Gastrocnemius medialis (tissue), 4 donors: ENCODE results near the gene NIPSNAP3A. TPM values are rescaled to one million over a fixed set of nuclear protein-coding genes. Genes with fewer than 3 reads are reported as not detected.

Experiments used
- ATAC-seq, 2 donors: fragments of 150-250 bp; one replicate each; pipeline ENCODE4 v1.9.1; 2016
- DNase-seq, 2 donors: peaks; one replicate each; pipeline ENCODE4 v3.0.0-alpha.2; 2019
- H3K27ac ChIP-seq, 4 donors: fragments of 200-600 bp; sonication (generic); 1 replicate in 1 of 4; 2 replicates in 3 of 4; pipeline ENCODE4 v1.5.1; 2016 to 2018; ENCODE audit warnings: mild to moderate bottlenecking in 2 of 4, moderate library complexity in 1 of 4
- H3K27me3 ChIP-seq, 3 donors: fragments of 200-600 bp; sonication (generic) in 2 of 3; 1 replicate in 1 of 3; 2 replicates in 2 of 3; pipeline versions ENCODE4 v1.5.1 to v1.6.0; 2016 to 2019; ENCODE audit warnings: mild to moderate bottlenecking in 1 of 3, moderate library complexity in 1 of 3
- H3K36me3 ChIP-seq, 2 donors: fragments of 200-600 bp; sonication (generic) in 1 of 2; one replicate each; pipeline ENCODE4 v1.5.1; 2017 to 2018
- H3K4me1 ChIP-seq, 2 donors: fragments of 200-600 bp; sonication (generic) in 1 of 2; one replicate each; pipeline ENCODE4 v1.5.1; 2016 to 2017; ENCODE audit warnings: mild to moderate bottlenecking in 2 of 2
- H3K4me3 ChIP-seq, 4 donors: fragments of 200-600 bp; sonication (generic) in 3 of 4; 1 replicate in 1 of 4; 2 replicates in 3 of 4; pipeline ENCODE4 v1.5.1; 2016 to 2019; ENCODE audit warnings: mild to moderate bottlenecking in 2 of 4
- H3K9me3 ChIP-seq, 3 donors: fragments of 200-600 bp; sonication (generic) in 2 of 3; 1 replicate in 1 of 3; 2 replicates in 2 of 3; pipeline ENCODE4 v1.5.1; 2016 to 2019
- CTCF ChIP-seq, 5 experiments: fragments of 450-650 bp in 3 of 5; fragments of 200-600 bp in 2 of 5; sonication (generic) in 2 of 5; IDR thresholded peaks in 4 of 5; conservative IDR thresholded peaks in 1 of 5; 1 replicate in 4 of 5; 2 replicates in 1 of 5; pipeline ENCODE4 v1.5.1; 2016 to 2019; ENCODE audit warnings: antibody characterized with exemption in 5 of 5, mild to moderate bottlenecking in 3 of 5, moderate library complexity in 3 of 5
- POLR2A ChIP-seq, 2 donors: fragments of 450-650 bp; IDR thresholded peaks; one replicate each; pipeline ENCODE4 v1.6.1; 2017; ENCODE audit warnings: antibody characterized with exemption in 2 of 2, mild to moderate bottlenecking in 2 of 2, moderate library complexity in 2 of 2
- in situ Hi-C, 4 donors: fragments of 200-750 bp; cut with MboI; loops; one replicate each; pipeline versions ENCODE4 v1.15.0 to v1.8.0; 2017; ENCODE audit warnings: low sequenced_read_pairs in 4 of 4
- intact Hi-C: fragments of 100-400 bp; cut with DNase I; formaldehyde crosslinking; loops from one replicate; pipeline ENCODE4 v1.15.1; 2023; ENCODE audit warnings: low total_unique reads
- total RNA-seq, 4 donors: library from RNA; depleted of rRNA; stranded (reverse); fragments of >200 nt; gene quantifications; one replicate each; pipeline versions ENCODE4 v1.1.0 to v1.2.3, GENCODE V29; 2016

Gene NIPSNAP3A
- total RNA-seq, 4 donors from 2014 or later: 5.9 to 17.2 (median 6.9) TPM

DNA sequence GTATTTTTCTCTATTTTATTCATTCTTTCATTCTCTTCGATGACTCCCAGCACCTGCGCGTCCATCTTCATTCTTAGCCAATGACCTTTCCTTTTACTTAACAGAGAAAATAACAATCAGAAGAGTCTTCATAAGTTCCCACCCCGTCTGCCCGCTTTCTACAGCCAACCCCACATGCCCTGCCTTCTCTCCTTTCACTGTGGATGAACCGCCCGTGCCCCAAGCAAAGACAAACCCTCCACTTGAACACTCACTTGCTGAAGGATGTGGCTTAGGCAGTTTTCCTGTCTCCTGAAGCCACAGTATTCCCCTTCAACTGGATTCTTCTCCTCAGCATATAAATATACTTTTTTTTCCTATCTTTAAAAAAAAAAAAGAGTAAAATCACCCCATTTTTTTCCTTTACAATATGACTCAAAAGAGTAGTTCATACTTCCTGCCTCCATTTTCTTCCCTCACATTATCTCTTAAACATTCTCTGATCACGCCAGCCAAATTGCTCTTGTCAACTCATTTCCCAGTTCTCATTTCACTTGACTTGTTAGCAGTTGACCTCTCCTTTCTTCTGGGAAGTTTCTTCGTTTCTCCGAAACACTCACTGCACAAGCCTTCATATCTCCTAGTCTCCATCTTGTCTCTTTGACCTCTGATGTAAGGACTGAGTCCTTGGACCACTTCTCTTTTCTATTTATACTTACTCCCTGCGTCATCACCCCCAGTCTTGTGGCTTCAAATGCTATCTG lies 27.5 kb downstream of the NIPSNAP3A start:
- intact Hi-C loops (loop anchor here (5.0 to 10.0 kb wide), 2 partner anchors 92 to 220 kb away; no protein-coding TSS in a partner anchor), in situ Hi-C loops (loop anchor here in 2 of 4 donors (25.0 kb wide), 1 partner anchor 637 kb away; no protein-coding TSS in a partner anchor)
- Histone ChIP-seq H3K27me3 (no peaks in the 10 kb centered on the region), H3K4me1 (peaks cover 43 to 59% of the 10 kb centered on the region in 2 donors), H3K27ac (peak overlapping the region; percentile 79 to 89 (median 88)), H3K36me3 (no peaks in the 10 kb centered on the region), H3K4me3 (peak overlapping the region in 2 of 4 donors; percentile 11 to 35), H3K9me3 (no peaks in the 10 kb centered on the region)
- peak; percentile 48 to 58 for TF ChIP-seq POLR2A (IDR thresholded peaks at IDR 0.05)
- no peak for TF ChIP-seq CTCF (IDR thresholded peaks at IDR 0.05 in 4 of 5, conservative IDR thresholded peaks at IDR 0.05 in 1 of 5)
- DNase-seq: peak; percentile 38 to 64
- peak; percentile 75 to 87 for ATAC-seq

DNA sequence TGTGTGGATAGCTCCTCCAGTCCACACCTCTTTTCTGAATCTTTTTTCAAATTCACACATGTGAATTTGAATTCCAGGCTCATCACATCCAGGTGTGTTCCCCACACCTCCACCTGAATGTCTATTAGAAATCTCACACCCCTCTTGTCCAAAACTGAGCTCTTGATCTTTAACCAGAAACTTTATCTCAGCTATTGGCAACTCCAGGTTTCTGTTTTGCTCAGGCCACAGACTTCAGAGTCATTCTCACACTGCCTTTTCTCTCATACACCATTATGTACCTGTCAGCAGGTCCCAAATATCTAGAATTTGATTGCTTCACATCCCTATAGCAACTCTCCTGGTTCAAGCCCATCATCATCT lies 28.1 kb downstream of the NIPSNAP3A start:
- DNase-seq (no peak), ATAC-seq (peak in 1 of 2 donors; percentile 24)
- Histone ChIP-seq H3K27me3 (no peaks in the 10 kb centered on the region), H3K9me3 (no peaks in the 10 kb centered on the region), H3K36me3 (no peaks in the 10 kb centered on the region), H3K4me1 (peaks cover 43 to 59% of the 10 kb centered on the region in 2 donors), H3K27ac (peak overlapping the region; percentile 79 to 89 (median 88)), H3K4me3 (no peak overlapping the region)
- no peak for TF ChIP-seq CTCF (IDR thresholded peaks at IDR 0.05 in 4 of 5, conservative IDR thresholded peaks at IDR 0.05 in 1 of 5)
- TF ChIP-seq POLR2A (IDR thresholded peaks at IDR 0.05): no peak
- intact Hi-C loops: loop anchor here (5.0 to 10.0 kb wide), 2 partner anchors 92 to 219 kb away; no protein-coding TSS in a partner anchor
- in situ Hi-C loops: loop anchor here in 2 of 4 donors (25.0 kb wide), 1 partner anchor 637 kb away; no protein-coding TSS in a partner anchor

GRCh38 chr9:104775976-104776375 lies 28.5 kb downstream of the NIPSNAP3A start:
- TF ChIP-seq CTCF (IDR thresholded peaks at IDR 0.05 in 4 of 5, conservative IDR thresholded peaks at IDR 0.05 in 1 of 5) (no peak), POLR2A (IDR thresholded peaks at IDR 0.05) (no peak)
- no peak for DNase-seq
- in situ Hi-C loops (loop anchor here in 2 of 4 donors (25.0 kb wide), 1 partner anchor 636 kb away; no protein-coding TSS in a partner anchor), intact Hi-C loops (loop anchor here (5.0 to 10.0 kb wide), 2 partner anchors 91 to 219 kb away; no protein-coding TSS in a partner anchor)
- no peaks in the 10 kb centered on the region for H3K36me3 ChIP-seq
- H3K27me3 ChIP-seq: no peaks in the 10 kb centered on the region
- H3K27ac ChIP-seq: peak overlapping the region; percentile 79 to 89 (median 88)
- ATAC-seq: no peak
- H3K9me3 ChIP-seq: no peaks in the 10 kb centered on the region
- peaks cover 43 to 60% of the 10 kb centered on the region in 2 donors for H3K4me1 ChIP-seq
- no peak overlapping the region for H3K4me3 ChIP-seq

GRCh38 chr9:104776797-104777196 lies 29.3 kb downstream of the NIPSNAP3A start:
- Histone ChIP-seq H3K27me3 (no peaks in the 10 kb centered on the region), H3K4me3 (no peak overlapping the region), H3K27ac (peak overlapping the region; percentile 79 to 89 (median 88)), H3K4me1 (peaks cover 43 to 62% of the 10 kb centered on the region in 2 donors), H3K36me3 (no peaks in the 10 kb centered on the region), H3K9me3 (no peaks in the 10 kb centered on the region)
- no peak for ATAC-seq
- no peak for TF ChIP-seq CTCF (IDR thresholded peaks at IDR 0.05 in 4 of 5, conservative IDR thresholded peaks at IDR 0.05 in 1 of 5)
- no peak for TF ChIP-seq POLR2A (IDR thresholded peaks at IDR 0.05)
- in situ Hi-C loops (loop anchor here in 2 of 4 donors (25.0 kb wide), 1 partner anchor 636 kb away; no protein-coding TSS in a partner anchor), intact Hi-C loops (loop anchor here (5.0 to 10.0 kb wide), 2 partner anchors 91 to 218 kb away; no protein-coding TSS in a partner anchor)
- DNase-seq: no peak
